ENCODE results near the gene SLC35F1.

DNA sequence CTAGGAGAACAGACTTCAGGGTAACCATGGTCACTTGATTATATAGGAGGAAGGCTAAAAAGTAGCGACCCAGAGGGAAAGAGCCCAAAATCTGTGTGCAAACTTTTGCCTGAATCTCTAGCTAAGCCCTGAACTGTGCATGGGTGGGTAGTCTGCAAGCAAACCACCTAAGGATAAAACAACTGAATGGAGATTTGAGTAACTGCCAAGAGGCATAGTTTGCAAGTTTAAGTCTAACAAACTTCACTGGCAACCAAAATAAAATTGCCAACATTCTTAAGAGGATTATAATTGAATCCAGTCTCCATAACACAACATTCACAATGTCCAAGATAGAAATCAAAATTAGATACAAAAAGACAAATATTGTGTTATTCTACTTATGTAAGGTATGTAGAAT is 449.0 kb downstream of the SLC35F1 start:
- TF ChIP-seq, protein P1, sequence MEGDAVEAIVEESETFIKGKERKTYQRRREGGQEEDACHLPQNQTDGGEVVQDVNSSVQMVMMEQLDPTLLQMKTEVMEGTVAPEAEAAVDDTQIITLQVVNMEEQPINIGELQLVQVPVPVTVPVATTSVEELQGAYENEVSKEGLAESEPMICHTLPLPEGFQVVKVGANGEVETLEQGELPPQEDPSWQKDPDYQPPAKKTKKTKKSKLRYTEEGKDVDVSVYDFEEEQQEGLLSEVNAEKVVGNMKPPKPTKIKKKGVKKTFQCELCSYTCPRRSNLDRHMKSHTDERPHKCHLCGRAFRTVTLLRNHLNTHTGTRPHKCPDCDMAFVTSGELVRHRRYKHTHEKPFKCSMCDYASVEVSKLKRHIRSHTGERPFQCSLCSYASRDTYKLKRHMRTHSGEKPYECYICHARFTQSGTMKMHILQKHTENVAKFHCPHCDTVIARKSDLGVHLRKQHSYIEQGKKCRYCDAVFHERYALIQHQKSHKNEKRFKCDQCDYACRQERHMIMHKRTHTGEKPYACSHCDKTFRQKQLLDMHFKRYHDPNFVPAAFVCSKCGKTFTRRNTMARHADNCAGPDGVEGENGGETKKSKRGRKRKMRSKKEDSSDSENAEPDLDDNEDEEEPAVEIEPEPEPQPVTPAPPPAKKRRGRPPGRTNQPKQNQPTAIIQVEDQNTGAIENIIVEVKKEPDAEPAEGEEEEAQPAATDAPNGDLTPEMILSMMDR (IDR thresholded peaks at IDR 0.05) = no peak
- no peak for TF ChIP-seq POLR2A (IDR thresholded peaks at IDR 0.05)
